ENCODE measurements around the gene SPHK2. TPM values are rescaled to one million over a fixed set of nuclear protein-coding genes. Genes with fewer than 3 reads are reported as not detected.
A peak's percentile ranks its signal among the peaks of the same experiment; 100 is the strongest.

Gene SPHK2
- total and polyA plus RNA-seq, 2 of the 8 experiments (the other 6 are each of a cell fraction or from before 2014, with no cell fraction given), result 43.9 to 60.9 TPM

DNA sequence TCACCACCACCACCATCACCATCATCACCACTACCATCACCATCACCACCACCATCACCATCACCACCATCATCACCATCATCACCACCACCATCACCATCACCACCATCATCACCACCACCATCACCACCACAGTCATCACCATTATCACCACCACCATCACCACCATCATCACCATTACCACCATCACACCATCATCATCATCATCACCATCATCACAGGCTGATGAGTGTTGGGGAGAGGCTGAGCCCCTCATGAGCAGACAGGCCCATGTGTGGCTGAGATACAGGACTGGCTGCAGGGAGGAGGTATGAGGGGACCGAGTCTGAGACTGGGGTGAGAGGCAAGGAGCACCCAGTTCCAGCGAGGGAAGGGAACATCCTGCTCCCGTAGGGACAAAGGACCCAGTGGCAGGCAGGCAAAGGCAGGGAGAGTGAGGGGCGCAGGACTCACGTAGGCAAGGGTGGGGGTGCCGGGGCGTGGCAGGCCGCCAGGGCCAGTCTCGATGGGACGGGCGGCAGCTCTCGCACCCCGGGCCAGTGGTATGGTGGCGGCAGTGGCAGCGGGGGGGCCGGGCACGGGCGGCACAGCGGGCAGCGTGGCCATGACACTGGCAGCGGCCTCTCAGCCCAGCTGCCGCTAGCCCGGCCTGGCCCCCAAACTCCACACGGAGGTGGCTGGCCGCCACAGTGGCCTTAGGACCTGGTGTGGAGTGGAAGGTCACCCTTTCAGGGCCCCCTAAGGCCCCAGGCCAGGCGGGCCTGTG lies 50.8 kb downstream of the SPHK2 start:
- Histone ChIP-seq H3K27me3 (replicated peaks in 1 of 4; ENCODE audit: control insufficient read depth in 3 of 4, extremely low read depth in 1 of 4, insufficient read depth in 3 of 4, low read length in 3 of 4) (peaks cover 0 to 5% (median 3%) of the 10 kb centered on the region in 4 experiments; a peak in 2 of 7 replicates), H2AK5ac (ENCODE audit: low read depth, low read length) (0 out of 2 replicates have a peak overlapping the region, but pooled peaks have one; percentile 75), H4K20me1 (replicated peaks in 1 of 2; ENCODE audit: control insufficient read depth in 1 of 2, insufficient read depth in 2 of 2, low read length in 2 of 2) (peaks cover 0 to 4% of the 10 kb centered on the region in 2 experiments), H3K56ac (replicated peaks; ENCODE audit: insufficient read length, low read depth, low read length) (no peak overlapping the region), H3K36me3 (ENCODE audit: control insufficient read depth in 2 of 4, insufficient read depth in 4 of 4, low read length in 3 of 4) (no peaks in the 10 kb centered on the region), H4K91ac (replicated peaks; ENCODE audit: insufficient read length, low read length) (no peak overlapping the region), H4K8ac (ENCODE audit: extremely low read depth, insufficient read depth, low read length) (peak overlapping the region; percentile 77; the same call in 1 of the 2 replicates), H3K4me1 (replicated peaks in 1 of 4; ENCODE audit: control insufficient read depth in 3 of 4, insufficient read depth in 4 of 4, low read length in 3 of 4) (peaks cover 1 to 20% (median 18%) of the 10 kb centered on the region in 4 experiments), H3K14ac (ENCODE audit: insufficient read length) (no peak overlapping the region), H3K4me3 (ENCODE audit: extremely low read depth in 1 of 4, insufficient read depth in 2 of 4, low read depth in 3 of 4, low read length in 4 of 4) (no peak overlapping the region), H2AFZ (ENCODE audit: low read length) (no peak overlapping the region), H3K18ac (ENCODE audit: extremely low read depth, low read length) (no peak overlapping the region), H2BK15ac (ENCODE audit: low read length) (peak overlapping the region; percentile 72; the same call in 1 of the 2 replicates), H2BK5ac (ENCODE audit: low read depth, low read length) (no peak overlapping the region), H2BK20ac (ENCODE audit: low read length) (no peak overlapping the region), H4K5ac (ENCODE audit: insufficient read length, low read depth, low read length) (no peak overlapping the region), H2BK12ac (ENCODE audit: low read depth, low read length) (no peak overlapping the region), H3K9me3 (ENCODE audit: insufficient read depth in 2 of 2, low read depth in 1 of 2, low read length in 1 of 2) (peaks cover 0 to 3% of the 10 kb centered on the region in 2 experiments; a peak in 1 of 4 replicates), H3K27ac (ENCODE audit: low read depth, low read length) (no peak overlapping the region), H3K9ac (replicated peaks in 1 of 4; ENCODE audit: extremely low read depth in 1 of 4, low read depth in 3 of 4, low read length in 3 of 4) (no peak overlapping the region), H3K79me2 (ENCODE audit: control insufficient read depth in 1 of 2, insufficient read depth in 2 of 2, low read length in 2 of 2) (no peaks in the 10 kb centered on the region; a peak in 1 of 4 replicates), H3K23me2 (ENCODE audit: low read depth, low read length) (peaks cover 24% of the 10 kb centered on the region; the same call in 1 of the 2 replicates), H3K23ac (ENCODE audit: insufficient read length) (no peak overlapping the region), H3K4me2 (ENCODE audit: insufficient read depth in 1 of 2, low read depth in 2 of 2, low read length in 2 of 2) (no peak overlapping the region), H3K4ac (replicated peaks; ENCODE audit: insufficient read length, low read depth, low read length) (no peak overlapping the region), H3K79me1 (ENCODE audit: low read depth, low read length) (no peaks in the 10 kb centered on the region), H2BK120ac (replicated peaks; ENCODE audit: low read depth, low read length) (no peak overlapping the region)
- WGBS, 2 experiments (ENCODE audit: extremely low coverage in 1 of 2, insufficient coverage in 1 of 2, insufficient read length in 1 of 2, insufficient replicate concordance in 2 of 2, low coverage in 1 of 2, low lambda C conversion rate in 2 of 2, missing lambda C conversion rate in 1 of 2), result 91% methylated on average over 13 of the region's 26 CpGs; no CpG with 5 or more reads in 1 of the 2 experiments
- ChIA-PET CTCF (ENCODE audit: partially characterized antibody) (interaction anchor here (1.1 kb wide), 1 partner anchor 24 kb away, joined by 3 read pairs; the partner anchor contains the start of gene CA11), POLR2A (ENCODE audit: partially characterized antibody) (no interaction called here)
- no peak for FAIRE-seq
- TF ChIP-seq GABPA (IDR thresholded peaks at IDR 0.05; ENCODE audit: borderline replicate concordance, insufficient read depth, low read length) (no peak), BACH1 (IDR thresholded peaks at IDR 0.05; ENCODE audit: low read length) (no peak), POLR2A (IDR thresholded peaks at IDR 0.05; ENCODE audit: control extremely low read depth in 1 of 2, low read depth in 2 of 2, low read length in 2 of 2) (no peak)
- DNase-seq (ENCODE audit: low read depth in 1 of 2, low spot score in 2 of 2), result no peak

Data from H1 (cell line).